ENCODE data around the gene C12orf42.

GRCh38 chr12:103470664-103471063, 25.1 kb downstream of the C12orf42 start:
- TF ChIP-seq NFRKB (IDR thresholded peaks at IDR 0.05) (no peak), SUZ12 (IDR thresholded peaks at IDR 0.05) (no peak), FOXM1 (IDR thresholded peaks at IDR 0.05; ENCODE audit: borderline replicate concordance) (no peak), FOXA1 (IDR thresholded peaks at IDR 0.05) (no peak), ELF4 (IDR thresholded peaks at IDR 0.05) (no peak), ARNT (IDR thresholded peaks at IDR 0.05) (no peak), L3MBTL2 (conservative IDR thresholded peaks at IDR 0.05) (no peak), BHLHE40 (IDR thresholded peaks at IDR 0.05; ENCODE audit: borderline replicate concordance) (no peak), SP1 (IDR thresholded peaks at IDR 0.05) (no peak), FOXK2 (IDR thresholded peaks at IDR 0.05) (no peak), CTBP1 (IDR thresholded peaks at IDR 0.05; ENCODE audit: borderline replicate concordance) (no peak)
